OCI-LY1 (cell line): Measurements from ENCODE around the gene RHOT1.
"Not testable (repeated sequence)": the region's sequence is repeated elsewhere in the genome, so short reads cannot be mapped to it uniquely, and the experiment has no call there.

ENCODE experiments used
- H2AFZ ChIP-seq: fragments of 200-600 bp; sonication (generic), shearing (Covaris generic); 2 replicates; pipeline ENCODE4 v1.6.0; 2014; ENCODE audit warnings: antibody characterized with exemption, mild to moderate bottlenecking, low read length
- H3F3A ChIP-seq: fragments of 200-600 bp; sonication (generic), shearing (Covaris generic); 2 replicates; pipeline ENCODE4 v1.6.0; 2014; ENCODE audit warnings: mild to moderate bottlenecking, antibody characterized with exemption, low read length, moderate library complexity; ENCODE audit not compliant: insufficient read depth
- H3K27ac ChIP-seq: fragments of 200-600 bp; sonication (generic); 2 replicates; pipeline ENCODE4 v1.5.1; 2014; ENCODE audit warnings: low read length, mixed run types, mild to moderate bottlenecking, low read depth; ENCODE audit not compliant: poor library complexity, severe bottlenecking
- H3K27me3 ChIP-seq: fragments of 200-600 bp; sonication (generic); 2 replicates; pipeline ENCODE4 v1.6.0; 2014; ENCODE audit warnings: antibody characterized with exemption, mild to moderate bottlenecking, low read length, moderate library complexity; ENCODE audit not compliant: insufficient read depth
- H3K36me3 ChIP-seq: fragments of 200-600 bp; sonication (generic); 2 replicates; pipeline ENCODE4 v1.6.1; 2014; ENCODE audit warnings: mild to moderate bottlenecking, antibody characterized with exemption, low read length, moderate library complexity, mixed read lengths; ENCODE audit not compliant: insufficient read depth
- H3K4me1 ChIP-seq: fragments of 200-600 bp; sonication (generic); 2 replicates; pipeline ENCODE4 v1.5.1; 2014; ENCODE audit warnings: mild to moderate bottlenecking, low read length, moderate library complexity; ENCODE audit not compliant: insufficient read depth, severe bottlenecking
- H3K4me2 ChIP-seq: fragments of 200-600 bp; sonication (generic), shearing (Covaris generic); 2 replicates; pipeline ENCODE4 v1.6.1; 2014; ENCODE audit warnings: low read length
- H3K4me3 ChIP-seq: fragments of 200-600 bp; sonication (generic); 2 replicates; pipeline ENCODE4 v1.5.1; 2014; ENCODE audit warnings: low read length, low read depth, mild to moderate bottlenecking, mixed read lengths; ENCODE audit not compliant: poor library complexity, severe bottlenecking
- H3K79me2 ChIP-seq: fragments of 200-600 bp; shearing (Covaris generic); 2 replicates; pipeline ENCODE4 v1.6.1; 2016; ENCODE audit warnings: mixed run types, low read length, mixed read lengths; ENCODE audit not compliant: insufficient read depth
- H3K9ac ChIP-seq: fragments of 200-600 bp; sonication (generic), shearing (Covaris generic); 2 replicates; pipeline ENCODE4 v1.6.1; 2014; ENCODE audit warnings: mild to moderate bottlenecking, low read length, mixed read lengths
- H3K9me2 ChIP-seq: fragments of 200-600 bp; sonication (generic), shearing (Covaris generic); 2 replicates; pipeline ENCODE4 v1.6.1; 2014; ENCODE audit warnings: low read depth, mild to moderate bottlenecking, low read length, mixed read lengths
- H3K9me3 ChIP-seq: fragments of 200-600 bp; shearing (Covaris generic); 2 replicates; pipeline ENCODE4 v1.6.1; 2014; ENCODE audit warnings: low read length, mixed read lengths
- H4K20me1 ChIP-seq: fragments of 200-600 bp; sonication (generic), shearing (Covaris generic); 2 replicates; pipeline ENCODE4 v1.6.0; 2016; ENCODE audit warnings: mild to moderate bottlenecking, low read length; ENCODE audit not compliant: insufficient read depth
- EZH2 ChIP-seq: fragments of 200-600 bp; sonication (generic), shearing (Covaris generic); IDR thresholded peaks from 2 replicates; pipeline ENCODE4 v1.8.0; 2017; ENCODE audit warnings: borderline replicate concordance, mixed run types, mild to moderate bottlenecking, antibody characterized with exemption, low read length, moderate library complexity, mixed read lengths
- TF ChIP-seq, protein P1 (sequence below): fragments of 200-600 bp; sonication (generic), shearing (Covaris generic); IDR thresholded peaks from 2 replicates; pipeline ENCODE4 v1.5.1; 2017; ENCODE audit warnings: mild to moderate bottlenecking, antibody characterized with exemption, low read length, moderate library complexity, mixed read lengths

Gene RHOT1

DNA sequence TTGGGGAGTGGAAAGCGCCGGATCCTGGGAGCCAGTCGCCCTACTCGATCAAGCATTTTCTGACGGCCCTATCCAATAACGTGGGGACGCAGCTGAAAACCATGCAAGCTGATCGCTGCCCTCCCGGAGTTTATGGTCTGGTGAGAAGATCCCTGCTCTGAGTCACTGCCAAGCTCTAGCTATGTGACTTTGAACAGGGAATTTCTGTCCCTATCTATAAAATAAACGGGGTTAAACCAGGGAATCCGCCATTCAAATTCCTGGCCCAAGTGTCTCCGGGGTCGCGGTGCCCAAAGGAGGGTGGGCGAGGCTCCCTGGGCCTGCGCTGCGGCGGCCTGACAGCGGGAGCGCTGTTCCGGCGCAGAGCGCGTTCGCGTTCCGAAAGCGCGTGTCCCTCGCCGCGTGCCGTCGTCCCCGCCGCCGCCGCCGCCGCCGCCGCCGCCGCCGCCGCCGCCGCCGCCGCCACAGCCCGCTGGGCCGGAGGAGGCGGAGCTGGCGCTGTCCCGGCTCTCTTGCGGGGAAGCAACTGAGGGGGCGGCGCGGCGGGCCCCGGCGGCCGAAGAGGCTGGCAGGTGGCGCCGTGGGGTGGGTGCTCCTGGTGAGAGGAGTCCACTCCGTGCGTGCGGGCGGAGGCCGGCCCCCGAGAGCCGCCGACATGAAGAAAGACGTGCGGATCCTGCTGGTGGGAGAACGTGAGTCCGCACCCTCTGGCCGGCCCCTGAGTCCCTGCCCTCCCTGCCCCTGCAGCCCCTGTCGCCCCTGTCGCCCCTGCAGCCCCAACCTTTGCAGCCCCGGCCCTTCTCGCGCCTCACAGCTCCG lies at the start of gene RHOT1:
RHOT1 (plus strand) TSS at position 465 of the 819 bp plus-strand sequence; CDS start at position 656, 191 bp downstream.
- Histone ChIP-seq H3F3A (no peaks in the 10 kb centered on the region), H3K9me2 (no peaks in the 10 kb centered on the region), H3K4me1 (peaks cover 19% of the 10 kb centered on the region), H3K4me2 (peak within 1 kb of the TSS; percentile 97), H3K9me3 (no peaks in the 10 kb centered on the region), H3K27me3 (no peaks in the 10 kb centered on the region), H3K27ac (peak within 1 kb of the TSS; percentile 57), H4K20me1 (no peaks in the 10 kb centered on the region), H3K9ac (peak within 1 kb of the TSS; percentile 82), H3K4me3 (peak within 1 kb of the TSS; percentile 82), H3K36me3 (no peaks in the 10 kb centered on the region), H3K79me2 (peaks cover 17% of the 10 kb centered on the region), H2AFZ (peak within 1 kb of the TSS; percentile 52)
- TF ChIP-seq, protein P1, sequence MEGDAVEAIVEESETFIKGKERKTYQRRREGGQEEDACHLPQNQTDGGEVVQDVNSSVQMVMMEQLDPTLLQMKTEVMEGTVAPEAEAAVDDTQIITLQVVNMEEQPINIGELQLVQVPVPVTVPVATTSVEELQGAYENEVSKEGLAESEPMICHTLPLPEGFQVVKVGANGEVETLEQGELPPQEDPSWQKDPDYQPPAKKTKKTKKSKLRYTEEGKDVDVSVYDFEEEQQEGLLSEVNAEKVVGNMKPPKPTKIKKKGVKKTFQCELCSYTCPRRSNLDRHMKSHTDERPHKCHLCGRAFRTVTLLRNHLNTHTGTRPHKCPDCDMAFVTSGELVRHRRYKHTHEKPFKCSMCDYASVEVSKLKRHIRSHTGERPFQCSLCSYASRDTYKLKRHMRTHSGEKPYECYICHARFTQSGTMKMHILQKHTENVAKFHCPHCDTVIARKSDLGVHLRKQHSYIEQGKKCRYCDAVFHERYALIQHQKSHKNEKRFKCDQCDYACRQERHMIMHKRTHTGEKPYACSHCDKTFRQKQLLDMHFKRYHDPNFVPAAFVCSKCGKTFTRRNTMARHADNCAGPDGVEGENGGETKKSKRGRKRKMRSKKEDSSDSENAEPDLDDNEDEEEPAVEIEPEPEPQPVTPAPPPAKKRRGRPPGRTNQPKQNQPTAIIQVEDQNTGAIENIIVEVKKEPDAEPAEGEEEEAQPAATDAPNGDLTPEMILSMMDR = peak; percentile 55
- TF ChIP-seq EZH2 = no peak

DNA sequence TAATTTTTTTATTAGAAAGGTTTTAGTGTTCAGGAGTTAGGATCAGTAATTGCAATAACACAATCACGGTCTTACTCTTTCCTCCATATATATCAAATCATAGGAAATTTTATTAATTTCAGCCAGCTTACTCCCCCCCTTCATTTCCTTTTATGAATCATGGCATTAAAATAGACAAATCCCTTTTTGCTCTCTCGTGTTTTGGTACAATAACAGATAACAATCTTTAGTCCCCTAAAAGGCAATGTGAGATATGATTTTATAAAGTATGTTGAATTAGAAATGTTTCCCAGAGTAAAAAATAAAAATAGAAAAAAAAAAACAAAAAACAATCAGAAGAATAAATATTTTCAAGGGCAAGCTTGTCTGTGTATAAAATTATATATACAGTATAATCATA lies 42.6 kb upstream of the RHOT1 start:
- Histone ChIP-seq H3K27ac (no peak overlapping the region), H3K4me3 (no peak overlapping the region), H3K4me1 (no peaks in the 10 kb centered on the region), H3K9me2 (no peaks in the 10 kb centered on the region), H3F3A (no peaks in the 10 kb centered on the region), H3K9ac (no peak overlapping the region), H3K9me3 (no peaks in the 10 kb centered on the region), H3K36me3 (no peaks in the 10 kb centered on the region), H2AFZ (no peak overlapping the region), H4K20me1 (no peaks in the 10 kb centered on the region), H3K27me3 (no peaks in the 10 kb centered on the region), H3K79me2 (no peaks in the 10 kb centered on the region), H3K4me2 (no peak overlapping the region)
- TF ChIP-seq, protein P1 = no peak
- no peak for TF ChIP-seq EZH2

DNA sequence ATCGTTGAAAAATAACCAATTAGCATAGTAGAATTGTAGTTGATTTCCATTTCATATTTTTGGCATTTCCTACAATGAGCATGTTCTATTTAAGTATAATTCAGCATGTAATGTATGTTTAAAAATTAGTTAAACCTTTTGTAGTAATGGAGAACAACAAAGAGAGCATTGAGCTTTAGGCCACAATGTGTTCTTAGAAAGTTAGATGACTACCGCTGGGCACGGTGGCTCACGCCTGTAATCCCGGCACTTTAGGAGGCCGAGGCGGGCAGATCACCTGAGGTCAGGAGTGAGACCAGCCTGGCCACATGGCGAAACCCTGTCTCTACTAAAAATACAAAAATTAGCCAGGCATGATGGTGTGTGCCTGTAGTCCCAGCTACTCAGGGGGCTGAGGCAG lies 42.0 kb upstream of the RHOT1 start:
- not testable (repeated sequence) for H3K36me3 ChIP-seq, H3K9me2 ChIP-seq, H3K79me2 ChIP-seq, H3K9ac ChIP-seq, H3F3A ChIP-seq, H3K9me3 ChIP-seq, H3K4me3 ChIP-seq, H4K20me1 ChIP-seq, H3K4me2 ChIP-seq, H3K27me3 ChIP-seq, H3K4me1 ChIP-seq, H2AFZ ChIP-seq, H3K27ac ChIP-seq
